ENCODE results near the gene BEND6.

GRCh38 chr6:57064809-57065208 is 109.9 kb downstream of the BEND6 start:
- TF ChIP-seq ZNF44 (CRISPR knock-in tag; IDR thresholded peaks at IDR 0.05) (no peak), CHD2 (IDR thresholded peaks at IDR 0.05; ENCODE audit: low read depth, low read length) (no peak), U2AF2 (IDR thresholded peaks at IDR 0.05; ENCODE audit: low read depth, low read length) (no peak), GABPA (IDR thresholded peaks at IDR 0.05; ENCODE audit: low read depth, low read length) (no peak), GABPA (CRISPR knock-in tag; IDR thresholded peaks at IDR 0.05; ENCODE audit: low read depth) (no peak), AKAP8 (CRISPR knock-in tag; IDR thresholded peaks at IDR 0.05) (no peak), ZNF451 (CRISPR knock-in tag; IDR thresholded peaks at IDR 0.05) (no peak), PRDM10 (CRISPR knock-in tag; IDR thresholded peaks at IDR 0.05; ENCODE audit: low read depth) (no peak), ATF3 (CRISPR knock-in tag; IDR thresholded peaks at IDR 0.05) (no peak), RARG (CRISPR knock-in tag; IDR thresholded peaks at IDR 0.05; ENCODE audit: low read depth) (no peak)
